GM23338 (cell line): ENCODE results near the gene SLC37A2. TPM values are rescaled to one million over a fixed set of nuclear protein-coding genes. Genes with fewer than 3 reads are reported as not detected.

Experiments
- ATAC-seq: fragments of 200-7000 bp; cut with Tn5 transposase; 3 replicates; pipeline ENCODE4 v1.9.1; 2020
- DNase-seq: peaks from one replicate; pipeline ENCODE4 v3.0.0-alpha.2; 2015; ENCODE audit warnings: low spot score
- H2AFZ ChIP-seq: fragments of 200-600 bp; sonication (generic); 2 replicates; pipeline ENCODE4 v1.8.0; 2016; ENCODE audit warnings: antibody characterized with exemption, mild to moderate bottlenecking, moderate library complexity
- H3F3A ChIP-seq: fragments of 200-600 bp; sonication (generic); replicated peaks from 2 replicates; pipeline ENCODE4 v1.8.0; 2017; ENCODE audit warnings: antibody characterized with exemption, mixed run types, low read depth
- H3K27ac ChIP-seq: fragments of 200-600 bp; sonication (generic); 2 replicates; pipeline ENCODE4 v1.6.1; 2016; ENCODE audit warnings: low read depth
- H3K27me3 ChIP-seq: fragments of 200-600 bp; sonication (generic); 2 replicates; pipeline ENCODE4 v1.8.0; 2016; ENCODE audit warnings: mild to moderate bottlenecking, mixed run types, moderate library complexity; ENCODE audit not compliant: insufficient read depth
- H3K36me3 ChIP-seq: fragments of 200-600 bp; sonication (generic); 2 replicates; pipeline ENCODE4 v1.8.0; 2016; ENCODE audit warnings: mild to moderate bottlenecking; ENCODE audit not compliant: insufficient read depth
- H3K4me1 ChIP-seq: fragments of 200-600 bp; sonication (generic); 2 replicates; pipeline ENCODE4 v1.8.0; 2016; ENCODE audit warnings: mild to moderate bottlenecking, moderate library complexity; ENCODE audit not compliant: insufficient read depth
- H3K4me2 ChIP-seq: fragments of 200-600 bp; sonication (generic); 2 replicates; pipeline ENCODE4 v1.7.1; 2017; ENCODE audit warnings: mixed run types
- H3K4me3 ChIP-seq: fragments of 200-600 bp; sonication (generic); 2 replicates; pipeline ENCODE4 v1.6.1; 2016; ENCODE audit warnings: mixed run types
- H3K79me2 ChIP-seq: fragments of 200-600 bp; sonication (generic); replicated peaks from 2 replicates; pipeline ENCODE4 v1.8.0; 2017; ENCODE audit warnings: mild to moderate bottlenecking; ENCODE audit not compliant: insufficient read depth
- H3K9me2 ChIP-seq: fragments of 200-600 bp; sonication (generic); 2 replicates; pipeline ENCODE4 v1.8.0; 2017; ENCODE audit not compliant: insufficient read depth
- H4K20me1 ChIP-seq: fragments of 200-600 bp; sonication (generic); replicated peaks from 2 replicates; pipeline ENCODE4 v1.8.0; 2017; ENCODE audit warnings: mild to moderate bottlenecking; ENCODE audit not compliant: insufficient read depth
- H3K27ac Mint-ChIP-seq: 2 replicates; pipeline ENCODE4 v1.8.0; 2020; ENCODE audit warnings: inconsistent platforms, mild to moderate bottlenecking, moderate library complexity, mixed read lengths
- H3K27me3 Mint-ChIP-seq: 3 replicates; pipeline ENCODE4 v1.8.0; 2022; ENCODE audit warnings: low read depth, mild to moderate bottlenecking, moderate library complexity, mixed read lengths, inconsistent platforms; ENCODE audit not compliant: insufficient read depth, poor library complexity
- H3K36me3 Mint-ChIP-seq: 3 replicates; pipeline ENCODE4 v1.8.0; 2021; ENCODE audit warnings: low read depth, mild to moderate bottlenecking, inconsistent platforms, moderate library complexity, mixed read lengths
- H3K4me1 Mint-ChIP-seq: 3 replicates; pipeline ENCODE4 v1.8.0; 2020; ENCODE audit warnings: mild to moderate bottlenecking, inconsistent platforms, mixed read lengths
- H3K4me3 Mint-ChIP-seq: 3 replicates; pipeline ENCODE4 v1.8.0; 2021; ENCODE audit warnings: moderate library complexity, mild to moderate bottlenecking, inconsistent platforms, mixed read lengths
- H3K9me3 Mint-ChIP-seq: 3 replicates; pipeline ENCODE4 v1.8.0; 2020; ENCODE audit warnings: moderate library complexity, mild to moderate bottlenecking, inconsistent platforms, mixed read lengths
- CREB1 ChIP-seq: fragments of 250-450 bp; sonication (Bioruptor Pico); IDR thresholded peaks from 2 replicates; pipeline ENCODE4 v1.5.0; 2020; ENCODE audit warnings: low read depth, mild to moderate bottlenecking, moderate library complexity
- EZH2 ChIP-seq: fragments of 200-600 bp; sonication (generic); IDR thresholded peaks from one replicate; pipeline ENCODE4 v1.8.0; 2017; ENCODE audit warnings: antibody characterized with exemption, mild to moderate bottlenecking, low read depth; ENCODE audit not compliant: unreplicated experiment
- EZH2phosphoT487 ChIP-seq: fragments of 200-600 bp; sonication (generic); IDR thresholded peaks from one replicate; pipeline ENCODE4 v1.8.1; 2018; ENCODE audit warnings: antibody characterized with exemption; ENCODE audit not compliant: unreplicated experiment
- JUNB ChIP-seq: IDR thresholded peaks from one replicate; pipeline ENCODE4 v1.6.1; 2016; ENCODE audit warnings: antibody characterized with exemption; ENCODE audit not compliant: unreplicated experiment
- NANOG ChIP-seq: IDR thresholded peaks from 2 replicates; pipeline ENCODE4 v1.6.1; 2016; ENCODE audit warnings: antibody characterized with exemption, borderline replicate concordance
- POLR2AphosphoS5 ChIP-seq: IDR thresholded peaks from 2 replicates; pipeline ENCODE4 v1.6.1; 2016; ENCODE audit warnings: antibody characterized with exemption, low read depth
- STAT1 ChIP-seq: IDR thresholded peaks from one replicate; pipeline ENCODE4 v1.6.1; 2016; ENCODE audit warnings: antibody characterized with exemption; ENCODE audit not compliant: unreplicated experiment
- ZNF114 ChIP-seq: fragments of 250-450 bp; sonication (Bioruptor Pico); IDR thresholded peaks from 2 replicates; pipeline ENCODE4 v1.5.0; 2020; ENCODE audit warnings: mild to moderate bottlenecking, moderate library complexity
- ZNF331 ChIP-seq: fragments of 250-450 bp; sonication (Bioruptor Pico); IDR thresholded peaks from 2 replicates; pipeline ENCODE4 v1.5.0; 2020; ENCODE audit warnings: low read depth, mild to moderate bottlenecking, moderate library complexity
- polyA plus RNA-seq: library from polyadenylated mRNA; unstranded; fragments of >200 nt; fragmentation: Nextera tagmentation; extraction: Ambion mirVana; gene quantifications from 2 replicates; pipeline ENCODE4 v1.2.1, GENCODE V29; 2016
- total RNA-seq: library from RNA; depleted of rRNA; stranded (reverse); fragments of >200 nt; shearing (Covaris generic); gene quantifications from 2 replicates; pipeline ENCODE4 v1.2.3, GENCODE V29; 2014
- TF ChIP-seq, protein P1 (sequence below), 2 experiments: fragments of 200-600 bp in 1 of 2; sonication (generic) in 1 of 2; conservative IDR thresholded peaks; 2 replicates each; pipeline versions ENCODE4 v1.5.1 to v1.6.1; 2016 to 2017; ENCODE audit warnings: antibody characterized with exemption in 2 of 2, low read depth in 2 of 2, mild to moderate bottlenecking in 2 of 2, moderate library complexity in 1 of 2
- TF ChIP-seq, protein P2 (sequence below): IDR thresholded peaks from one replicate; pipeline ENCODE4 v1.6.1; 2018; ENCODE audit warnings: antibody characterized with exemption; ENCODE audit not compliant: unreplicated experiment
- TF ChIP-seq, protein P3 (sequence below): IDR thresholded peaks from 2 replicates; pipeline ENCODE4 v1.6.1; 2016; ENCODE audit warnings: antibody characterized with exemption
- TF ChIP-seq, protein P4 (sequence below): fragments of 250-450 bp; sonication (Bioruptor Pico); IDR thresholded peaks from 2 replicates; pipeline ENCODE4 v1.5.0; 2020; ENCODE audit warnings: mild to moderate bottlenecking, moderate library complexity

Gene SLC37A2
- total and polyA plus RNA-seq, 2 experiments from 2014 or later, result 0.40 to 1.6 TPM

DNA sequence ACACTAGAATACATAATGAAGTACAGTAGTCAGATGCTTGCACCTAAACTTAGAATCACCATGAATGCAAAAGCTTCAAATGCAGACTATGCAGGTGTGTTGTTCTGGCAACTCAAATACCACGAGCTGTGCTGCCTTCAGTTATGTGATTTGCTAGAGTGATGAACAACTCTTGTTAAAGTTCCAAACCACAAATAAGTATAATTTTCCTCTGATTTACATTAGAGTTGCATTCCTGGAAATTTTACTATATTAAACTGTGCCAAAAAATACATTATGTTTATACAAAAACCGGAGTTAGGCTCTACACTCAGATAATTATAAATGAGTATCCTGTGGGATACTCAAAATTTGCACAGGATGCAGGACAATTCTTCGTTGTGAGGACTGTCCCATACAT lies 45.4 kb downstream of the SLC37A2 start:
- peaks cover 10% of the 10 kb centered on the region; the same call in 1 of the 2 replicates for H3K9me2 ChIP-seq
- no peak overlapping the region for H2AFZ ChIP-seq
- H3K27ac ChIP-seq, result no peak overlapping the region
- peaks cover 39% of the 10 kb centered on the region for H3K79me2 ChIP-seq
- H3K4me3 Mint-ChIP-seq, result no peak overlapping the region
- no peaks in the 10 kb centered on the region for H3K27me3 ChIP-seq
- no peak overlapping the region for H3K4me2 ChIP-seq
- no peak for TF ChIP-seq CREB1
- TF ChIP-seq, protein P1, sequence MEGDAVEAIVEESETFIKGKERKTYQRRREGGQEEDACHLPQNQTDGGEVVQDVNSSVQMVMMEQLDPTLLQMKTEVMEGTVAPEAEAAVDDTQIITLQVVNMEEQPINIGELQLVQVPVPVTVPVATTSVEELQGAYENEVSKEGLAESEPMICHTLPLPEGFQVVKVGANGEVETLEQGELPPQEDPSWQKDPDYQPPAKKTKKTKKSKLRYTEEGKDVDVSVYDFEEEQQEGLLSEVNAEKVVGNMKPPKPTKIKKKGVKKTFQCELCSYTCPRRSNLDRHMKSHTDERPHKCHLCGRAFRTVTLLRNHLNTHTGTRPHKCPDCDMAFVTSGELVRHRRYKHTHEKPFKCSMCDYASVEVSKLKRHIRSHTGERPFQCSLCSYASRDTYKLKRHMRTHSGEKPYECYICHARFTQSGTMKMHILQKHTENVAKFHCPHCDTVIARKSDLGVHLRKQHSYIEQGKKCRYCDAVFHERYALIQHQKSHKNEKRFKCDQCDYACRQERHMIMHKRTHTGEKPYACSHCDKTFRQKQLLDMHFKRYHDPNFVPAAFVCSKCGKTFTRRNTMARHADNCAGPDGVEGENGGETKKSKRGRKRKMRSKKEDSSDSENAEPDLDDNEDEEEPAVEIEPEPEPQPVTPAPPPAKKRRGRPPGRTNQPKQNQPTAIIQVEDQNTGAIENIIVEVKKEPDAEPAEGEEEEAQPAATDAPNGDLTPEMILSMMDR (conservative IDR thresholded peaks at IDR 0.05; ENCODE audit: low read depth in 2 of 2), result no peak
- no peak for TF ChIP-seq STAT1
- TF ChIP-seq ZNF331 (CRISPR knock-in tag), result no peak
- no peak for TF ChIP-seq EZH2phosphoT487
- TF ChIP-seq, protein P2, sequence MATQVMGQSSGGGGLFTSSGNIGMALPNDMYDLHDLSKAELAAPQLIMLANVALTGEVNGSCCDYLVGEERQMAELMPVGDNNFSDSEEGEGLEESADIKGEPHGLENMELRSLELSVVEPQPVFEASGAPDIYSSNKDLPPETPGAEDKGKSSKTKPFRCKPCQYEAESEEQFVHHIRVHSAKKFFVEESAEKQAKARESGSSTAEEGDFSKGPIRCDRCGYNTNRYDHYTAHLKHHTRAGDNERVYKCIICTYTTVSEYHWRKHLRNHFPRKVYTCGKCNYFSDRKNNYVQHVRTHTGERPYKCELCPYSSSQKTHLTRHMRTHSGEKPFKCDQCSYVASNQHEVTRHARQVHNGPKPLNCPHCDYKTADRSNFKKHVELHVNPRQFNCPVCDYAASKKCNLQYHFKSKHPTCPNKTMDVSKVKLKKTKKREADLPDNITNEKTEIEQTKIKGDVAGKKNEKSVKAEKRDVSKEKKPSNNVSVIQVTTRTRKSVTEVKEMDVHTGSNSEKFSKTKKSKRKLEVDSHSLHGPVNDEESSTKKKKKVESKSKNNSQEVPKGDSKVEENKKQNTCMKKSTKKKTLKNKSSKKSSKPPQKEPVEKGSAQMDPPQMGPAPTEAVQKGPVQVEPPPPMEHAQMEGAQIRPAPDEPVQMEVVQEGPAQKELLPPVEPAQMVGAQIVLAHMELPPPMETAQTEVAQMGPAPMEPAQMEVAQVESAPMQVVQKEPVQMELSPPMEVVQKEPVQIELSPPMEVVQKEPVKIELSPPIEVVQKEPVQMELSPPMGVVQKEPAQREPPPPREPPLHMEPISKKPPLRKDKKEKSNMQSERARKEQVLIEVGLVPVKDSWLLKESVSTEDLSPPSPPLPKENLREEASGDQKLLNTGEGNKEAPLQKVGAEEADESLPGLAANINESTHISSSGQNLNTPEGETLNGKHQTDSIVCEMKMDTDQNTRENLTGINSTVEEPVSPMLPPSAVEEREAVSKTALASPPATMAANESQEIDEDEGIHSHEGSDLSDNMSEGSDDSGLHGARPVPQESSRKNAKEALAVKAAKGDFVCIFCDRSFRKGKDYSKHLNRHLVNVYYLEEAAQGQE, result no peak
- TF ChIP-seq ZNF114 (CRISPR knock-in tag), result no peak
- TF ChIP-seq, protein P3, sequence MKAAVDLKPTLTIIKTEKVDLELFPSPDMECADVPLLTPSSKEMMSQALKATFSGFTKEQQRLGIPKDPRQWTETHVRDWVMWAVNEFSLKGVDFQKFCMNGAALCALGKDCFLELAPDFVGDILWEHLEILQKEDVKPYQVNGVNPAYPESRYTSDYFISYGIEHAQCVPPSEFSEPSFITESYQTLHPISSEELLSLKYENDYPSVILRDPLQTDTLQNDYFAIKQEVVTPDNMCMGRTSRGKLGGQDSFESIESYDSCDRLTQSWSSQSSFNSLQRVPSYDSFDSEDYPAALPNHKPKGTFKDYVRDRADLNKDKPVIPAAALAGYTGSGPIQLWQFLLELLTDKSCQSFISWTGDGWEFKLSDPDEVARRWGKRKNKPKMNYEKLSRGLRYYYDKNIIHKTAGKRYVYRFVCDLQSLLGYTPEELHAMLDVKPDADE, result no peak
- no peak for TF ChIP-seq NANOG
- TF ChIP-seq EZH2, result no peak
- TF ChIP-seq JUNB, result no peak
- TF ChIP-seq POLR2AphosphoS5, result no peak
- TF ChIP-seq, protein P4, sequence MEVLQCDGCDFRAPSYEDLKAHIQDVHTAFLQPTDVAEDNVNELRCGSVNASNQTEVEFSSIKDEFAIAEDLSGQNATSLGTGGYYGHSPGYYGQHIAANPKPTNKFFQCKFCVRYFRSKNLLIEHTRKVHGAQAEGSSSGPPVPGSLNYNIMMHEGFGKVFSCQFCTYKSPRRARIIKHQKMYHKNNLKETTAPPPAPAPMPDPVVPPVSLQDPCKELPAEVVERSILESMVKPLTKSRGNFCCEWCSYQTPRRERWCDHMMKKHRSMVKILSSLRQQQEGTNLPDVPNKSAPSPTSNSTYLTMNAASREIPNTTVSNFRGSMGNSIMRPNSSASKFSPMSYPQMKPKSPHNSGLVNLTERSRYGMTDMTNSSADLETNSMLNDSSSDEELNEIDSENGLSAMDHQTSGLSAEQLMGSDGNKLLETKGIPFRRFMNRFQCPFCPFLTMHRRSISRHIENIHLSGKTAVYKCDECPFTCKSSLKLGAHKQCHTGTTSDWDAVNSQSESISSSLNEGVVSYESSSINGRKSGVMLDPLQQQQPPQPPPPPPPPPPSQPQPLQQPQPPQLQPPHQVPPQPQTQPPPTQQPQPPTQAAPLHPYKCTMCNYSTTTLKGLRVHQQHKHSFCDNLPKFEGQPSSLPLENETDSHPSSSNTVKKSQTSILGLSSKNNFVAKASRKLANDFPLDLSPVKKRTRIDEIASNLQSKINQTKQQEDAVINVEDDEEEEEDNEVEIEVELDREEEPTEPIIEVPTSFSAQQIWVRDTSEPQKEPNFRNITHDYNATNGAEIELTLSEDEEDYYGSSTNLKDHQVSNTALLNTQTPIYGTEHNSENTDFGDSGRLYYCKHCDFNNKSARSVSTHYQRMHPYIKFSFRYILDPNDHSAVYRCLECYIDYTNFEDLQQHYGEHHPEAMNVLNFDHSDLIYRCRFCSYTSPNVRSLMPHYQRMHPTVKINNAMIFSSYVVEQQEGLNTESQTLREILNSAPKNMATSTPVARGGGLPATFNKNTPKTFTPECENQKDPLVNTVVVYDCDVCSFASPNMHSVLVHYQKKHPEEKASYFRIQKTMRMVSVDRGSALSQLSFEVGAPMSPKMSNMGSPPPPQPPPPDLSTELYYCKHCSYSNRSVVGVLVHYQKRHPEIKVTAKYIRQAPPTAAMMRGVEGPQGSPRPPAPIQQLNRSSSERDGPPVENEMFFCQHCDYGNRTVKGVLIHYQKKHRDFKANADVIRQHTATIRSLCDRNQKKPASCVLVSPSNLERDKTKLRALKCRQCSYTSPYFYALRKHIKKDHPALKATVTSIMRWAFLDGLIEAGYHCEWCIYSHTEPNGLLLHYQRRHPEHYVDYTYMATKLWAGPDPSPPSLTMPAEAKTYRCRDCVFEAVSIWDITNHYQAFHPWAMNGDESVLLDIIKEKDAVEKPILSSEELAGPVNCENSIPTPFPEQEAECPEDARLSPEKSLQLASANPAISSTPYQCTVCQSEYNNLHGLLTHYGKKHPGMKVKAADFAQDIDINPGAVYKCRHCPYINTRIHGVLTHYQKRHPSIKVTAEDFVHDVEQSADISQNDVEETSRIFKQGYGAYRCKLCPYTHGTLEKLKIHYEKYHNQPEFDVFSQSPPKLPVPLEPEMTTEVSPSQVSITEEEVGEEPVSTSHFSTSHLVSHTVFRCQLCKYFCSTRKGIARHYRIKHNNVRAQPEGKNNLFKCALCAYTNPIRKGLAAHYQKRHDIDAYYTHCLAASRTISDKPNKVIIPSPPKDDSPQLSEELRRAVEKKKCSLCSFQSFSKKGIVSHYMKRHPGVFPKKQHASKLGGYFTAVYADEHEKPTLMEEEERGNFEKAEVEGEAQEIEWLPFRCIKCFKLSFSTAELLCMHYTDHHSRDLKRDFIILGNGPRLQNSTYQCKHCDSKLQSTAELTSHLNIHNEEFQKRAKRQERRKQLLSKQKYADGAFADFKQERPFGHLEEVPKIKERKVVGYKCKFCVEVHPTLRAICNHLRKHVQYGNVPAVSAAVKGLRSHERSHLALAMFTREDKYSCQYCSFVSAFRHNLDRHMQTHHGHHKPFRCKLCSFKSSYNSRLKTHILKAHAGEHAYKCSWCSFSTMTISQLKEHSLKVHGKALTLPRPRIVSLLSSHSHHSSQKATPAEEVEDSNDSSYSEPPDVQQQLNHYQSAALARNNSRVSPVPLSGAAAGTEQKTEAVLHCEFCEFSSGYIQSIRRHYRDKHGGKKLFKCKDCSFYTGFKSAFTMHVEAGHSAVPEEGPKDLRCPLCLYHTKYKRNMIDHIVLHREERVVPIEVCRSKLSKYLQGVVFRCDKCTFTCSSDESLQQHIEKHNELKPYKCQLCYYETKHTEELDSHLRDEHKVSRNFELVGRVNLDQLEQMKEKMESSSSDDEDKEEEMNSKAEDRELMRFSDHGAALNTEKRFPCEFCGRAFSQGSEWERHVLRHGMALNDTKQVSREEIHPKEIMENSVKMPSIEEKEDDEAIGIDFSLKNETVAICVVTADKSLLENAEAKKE (CRISPR knock-in tag), result no peak
- no peak overlapping the region for H3K4me3 ChIP-seq
- peaks cover 33% of the 10 kb centered on the region for H3K4me1 Mint-ChIP-seq
- DNase-seq (no peak), ATAC-seq (no peak)
- peaks cover 55% of the 10 kb centered on the region for H3K36me3 Mint-ChIP-seq
- peaks cover 46% of the 10 kb centered on the region for H3K9me3 Mint-ChIP-seq
- no peaks in the 10 kb centered on the region for H4K20me1 ChIP-seq
- H3K27ac Mint-ChIP-seq, result no peak overlapping the region
- peaks cover 5% of the 10 kb centered on the region for H3K27me3 Mint-ChIP-seq
- H3K36me3 ChIP-seq, result peaks cover 6% of the 10 kb centered on the region
- H3F3A ChIP-seq, result no peaks in the 10 kb centered on the region; the same call in 1 of the 2 replicates
- H3K4me1 ChIP-seq, result peaks cover 23% of the 10 kb centered on the region
